Breast epithelium (tissue), 3 donors: ENCODE measurements around the gene PFDN2.

ENCODE experiments used
- POLR2A ChIP-seq: fragments of 450-650 bp; IDR thresholded peaks from one replicate; pipeline ENCODE4 v1.6.1; 2016; ENCODE audit warnings: antibody characterized with exemption, mild to moderate bottlenecking, moderate library complexity
- POLR2AphosphoS5 ChIP-seq, 3 donors: sonication (generic); formaldehyde crosslinking; IDR thresholded peaks; one replicate each; pipeline ENCODE4 v1.6.1; 2017; ENCODE audit warnings: antibody characterized with exemption in 3 of 3
- TF ChIP-seq, protein P1 (sequence below), 3 donors: fragments of 450-650 bp; IDR thresholded peaks; one replicate each; pipeline ENCODE4 v1.5.1; 2016 to 2017; ENCODE audit warnings: antibody characterized with exemption in 3 of 3, mild to moderate bottlenecking in 3 of 3, moderate library complexity in 3 of 3

GRCh38 chr1:161068306-161069234 lies 49.3 kb downstream of the PFDN2 start:
- TF ChIP-seq, protein P1, sequence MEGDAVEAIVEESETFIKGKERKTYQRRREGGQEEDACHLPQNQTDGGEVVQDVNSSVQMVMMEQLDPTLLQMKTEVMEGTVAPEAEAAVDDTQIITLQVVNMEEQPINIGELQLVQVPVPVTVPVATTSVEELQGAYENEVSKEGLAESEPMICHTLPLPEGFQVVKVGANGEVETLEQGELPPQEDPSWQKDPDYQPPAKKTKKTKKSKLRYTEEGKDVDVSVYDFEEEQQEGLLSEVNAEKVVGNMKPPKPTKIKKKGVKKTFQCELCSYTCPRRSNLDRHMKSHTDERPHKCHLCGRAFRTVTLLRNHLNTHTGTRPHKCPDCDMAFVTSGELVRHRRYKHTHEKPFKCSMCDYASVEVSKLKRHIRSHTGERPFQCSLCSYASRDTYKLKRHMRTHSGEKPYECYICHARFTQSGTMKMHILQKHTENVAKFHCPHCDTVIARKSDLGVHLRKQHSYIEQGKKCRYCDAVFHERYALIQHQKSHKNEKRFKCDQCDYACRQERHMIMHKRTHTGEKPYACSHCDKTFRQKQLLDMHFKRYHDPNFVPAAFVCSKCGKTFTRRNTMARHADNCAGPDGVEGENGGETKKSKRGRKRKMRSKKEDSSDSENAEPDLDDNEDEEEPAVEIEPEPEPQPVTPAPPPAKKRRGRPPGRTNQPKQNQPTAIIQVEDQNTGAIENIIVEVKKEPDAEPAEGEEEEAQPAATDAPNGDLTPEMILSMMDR (IDR thresholded peaks at IDR 0.05): no peak
- TF ChIP-seq POLR2A: no peak
- TF ChIP-seq POLR2AphosphoS5 (IDR thresholded peaks at IDR 0.05): no peak
